Liver (tissue), 9 donors: ENCODE results near the gene FREM1. TPM values are rescaled to one million over a fixed set of nuclear protein-coding genes. Genes with fewer than 3 reads are reported as not detected.

Experiments
- DNase-seq: peaks from one replicate; pipeline ENCODE4 v3.0.0-alpha.2; 2017; ENCODE audit warnings: low spot score
- H3K27ac ChIP-seq, 2 donors: one replicate each; pipeline ENCODE4 v1.7.0; 2013; ENCODE audit warnings: inconsistent platforms in 2 of 2, low read length in 2 of 2, control low read depth in 1 of 2, low read depth in 1 of 2, mild to moderate bottlenecking in 1 of 2
- H3K27me3 ChIP-seq, 4 donors: one replicate each; pipeline versions ENCODE4 v1.6.1 to v1.7.0; 2013; ENCODE audit warnings: low read length in 3 of 4, inconsistent platforms in 1 of 4, mild to moderate bottlenecking in 1 of 4, moderate library complexity in 1 of 4; ENCODE audit not compliant: control insufficient read depth in 4 of 4, insufficient read depth in 4 of 4
- H3K36me3 ChIP-seq, 4 donors: one replicate each; pipeline versions ENCODE4 v1.6.1 to v1.7.0; 2013; ENCODE audit warnings: low read length in 3 of 4, mild to moderate bottlenecking in 3 of 4, low read depth in 1 of 4, moderate library complexity in 1 of 4; ENCODE audit not compliant: control insufficient read depth in 4 of 4, insufficient read depth in 3 of 4
- H3K4me1 ChIP-seq, 4 donors: one replicate each; pipeline versions ENCODE4 v1.6.1 to v1.7.0; 2013; ENCODE audit warnings: low read length in 3 of 4, mild to moderate bottlenecking in 3 of 4, moderate library complexity in 1 of 4; ENCODE audit not compliant: control insufficient read depth in 4 of 4, insufficient read depth in 4 of 4
- H3K4me3 ChIP-seq, 3 donors: one replicate each; pipeline versions ENCODE4 v1.6.1 to v1.7.0; 2013; ENCODE audit warnings: low read length in 3 of 3, control low read depth in 1 of 3, low read depth in 1 of 3, mild to moderate bottlenecking in 1 of 3
- H3K9ac ChIP-seq, 2 donors: one replicate each; pipeline ENCODE4 v1.7.0; 2013; ENCODE audit warnings: low read length in 2 of 2, mild to moderate bottlenecking in 2 of 2, moderate library complexity in 2 of 2, control low read depth in 1 of 2, low read depth in 1 of 2
- H3K9me3 ChIP-seq, 4 donors: one replicate each; pipeline versions ENCODE4 v1.6.1 to v1.7.0; 2013; ENCODE audit warnings: low read length in 3 of 4; ENCODE audit not compliant: control insufficient read depth in 4 of 4
- EGR1 ChIP-seq, 2 donors: IDR thresholded peaks; 2 replicates each; pipeline ENCODE4 v1.6.1; 2016 to 2018; ENCODE audit warnings: antibody characterized with exemption in 2 of 2, low read depth in 2 of 2
- FOXA1 ChIP-seq: IDR thresholded peaks from 2 replicates; pipeline ENCODE4 v1.6.1; 2016; ENCODE audit warnings: antibody characterized with exemption
- FOXA2 ChIP-seq: IDR thresholded peaks from 2 replicates; pipeline ENCODE4 v1.6.1; 2016; ENCODE audit warnings: antibody characterized with exemption
- GABPA ChIP-seq, 2 donors: IDR thresholded peaks in 1 of 2; conservative IDR thresholded peaks in 1 of 2; 2 replicates each; pipeline ENCODE4 v1.6.1; 2016; ENCODE audit warnings: antibody characterized with exemption in 2 of 2, mild to moderate bottlenecking in 1 of 2, moderate library complexity in 1 of 2
- HNF4A ChIP-seq, 2 donors: conservative IDR thresholded peaks; 2 replicates each; pipeline ENCODE4 v1.6.1; 2016; ENCODE audit warnings: antibody characterized with exemption in 2 of 2, mild to moderate bottlenecking in 2 of 2
- HNF4G ChIP-seq: IDR thresholded peaks from 2 replicates; pipeline ENCODE4 v1.6.1; 2016; ENCODE audit warnings: antibody characterized with exemption
- JUND ChIP-seq, 2 donors: IDR thresholded peaks; 2 replicates each; pipeline ENCODE4 v1.6.1; 2016; ENCODE audit warnings: antibody characterized with exemption in 2 of 2
- NR2F2 ChIP-seq: IDR thresholded peaks from 2 replicates; pipeline ENCODE4 v1.6.1; 2016; ENCODE audit warnings: antibody characterized with exemption
- RAD21 ChIP-seq, 2 donors: IDR thresholded peaks; 2 replicates each; pipeline ENCODE4 v1.6.1; 2016; ENCODE audit warnings: antibody characterized with exemption in 2 of 2, mild to moderate bottlenecking in 2 of 2
- RXRA ChIP-seq, 2 donors: IDR thresholded peaks; 2 replicates each; pipeline ENCODE4 v1.6.1; 2017 to 2018; ENCODE audit warnings: antibody characterized with exemption in 2 of 2, mild to moderate bottlenecking in 1 of 2
- SP1 ChIP-seq: IDR thresholded peaks from 2 replicates; pipeline ENCODE4 v1.6.1; 2018; ENCODE audit warnings: antibody characterized with exemption, mild to moderate bottlenecking
- TAF1 ChIP-seq: conservative IDR thresholded peaks from 2 replicates; pipeline ENCODE4 v1.6.1; 2016; ENCODE audit warnings: antibody characterized with exemption, mild to moderate bottlenecking
- YY1 ChIP-seq: IDR thresholded peaks from 2 replicates; pipeline ENCODE4 v1.6.1; 2016; ENCODE audit warnings: antibody characterized with exemption, mild to moderate bottlenecking
- WGBS: extraction: QIAGEN DNeasy Blood & Tissue Kit; methylation state at CpG from one replicate; pipeline ENCODE4 v1.1.7; 2013; 5-methylcytosine and 5-hydroxymethylcytosine counted together
- polyA plus RNA-seq, 2 donors: library from polyadenylated mRNA; stranded (reverse) in 1 of 2; unstranded in 1 of 2; fragments of 200-250 nt in 1 of 2; fragments of >200 nt in 1 of 2; fragmentation: Nextera tagmentation in 1 of 2; extraction: Ambion mirVana in 1 of 2; gene quantifications; one replicate each; pipeline versions ENCODE4 v1.2.1 to v1.2.3, GENCODE V29; 2013 to 2015
- total RNA-seq, 2 donors: library from RNA; depleted of rRNA; stranded (reverse); fragments of >200 nt; gene quantifications; one replicate each; pipeline ENCODE4 v1.2.3, GENCODE V29; 2014
- TF ChIP-seq, protein P1 (sequence below): IDR thresholded peaks from 2 replicates; pipeline ENCODE4 v1.6.1; 2016; ENCODE audit warnings: antibody characterized with exemption
- TF ChIP-seq, protein P2 (sequence below): IDR thresholded peaks from 2 replicates; pipeline ENCODE4 v1.6.1; 2016; ENCODE audit warnings: antibody characterized with exemption, mild to moderate bottlenecking
- TF ChIP-seq, protein P3 (sequence below): IDR thresholded peaks from 2 replicates; pipeline ENCODE4 v1.6.1; 2016; ENCODE audit warnings: antibody characterized with exemption
- TF ChIP-seq, protein P4 (sequence below): IDR thresholded peaks from 2 replicates; pipeline ENCODE4 v1.6.1; 2016; ENCODE audit warnings: antibody characterized with exemption
- TF ChIP-seq, protein P5 (sequence below): fragments of 150-350 bp; IDR thresholded peaks from 2 replicates; pipeline ENCODE4 v1.5.1; 2017; ENCODE audit warnings: improper control_type of control experiment, low read depth, low read length; ENCODE audit not compliant: missing input control
- donor health status: healthy.
- donor health status: healthy.
- donor health status: healthy.
- donor health status: healthy.
- donor health status: healthy.

The FREM1 gene
- total and polyA plus RNA-seq, 4 donors = 0.39 to 4.7 (median 1.1) TPM

DNA sequence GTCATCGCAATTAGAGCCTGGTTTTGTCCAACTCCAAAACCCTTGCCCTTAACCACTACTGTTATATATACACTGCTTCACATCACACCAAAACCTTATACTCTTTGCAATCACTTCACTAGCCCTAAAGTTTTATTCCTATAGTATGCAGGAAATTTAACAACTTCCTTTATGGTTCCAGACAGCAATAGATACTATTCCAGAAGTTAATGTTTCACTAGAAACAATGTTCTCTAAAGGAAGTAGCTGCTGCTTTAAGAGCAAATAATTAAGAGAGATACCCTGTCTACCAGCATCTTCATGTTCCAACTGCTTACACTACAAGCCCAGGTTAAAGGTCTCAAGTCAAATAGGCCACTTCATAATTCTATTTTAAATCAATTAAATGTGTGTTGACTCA lies 22.0 kb downstream of the FREM1 start (continued):
- no peak for TF ChIP-seq SP1
- TF ChIP-seq NR2F2 = no peak
- TF ChIP-seq YY1 = no peak
- TF ChIP-seq FOXA2 = no peak
- no peak for TF ChIP-seq EGR1 (IDR thresholded peaks at IDR 0.05; ENCODE audit: low read depth in 2 of 2)
- TF ChIP-seq, protein P1, sequence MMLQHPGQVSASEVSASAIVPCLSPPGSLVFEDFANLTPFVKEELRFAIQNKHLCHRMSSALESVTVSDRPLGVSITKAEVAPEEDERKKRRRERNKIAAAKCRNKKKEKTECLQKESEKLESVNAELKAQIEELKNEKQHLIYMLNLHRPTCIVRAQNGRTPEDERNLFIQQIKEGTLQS = no peak
- TF ChIP-seq TAF1 = no peak
- TF ChIP-seq RAD21 (IDR thresholded peaks at IDR 0.05) = no peak
- TF ChIP-seq RXRA (IDR thresholded peaks at IDR 0.05) = no peak

DNA sequence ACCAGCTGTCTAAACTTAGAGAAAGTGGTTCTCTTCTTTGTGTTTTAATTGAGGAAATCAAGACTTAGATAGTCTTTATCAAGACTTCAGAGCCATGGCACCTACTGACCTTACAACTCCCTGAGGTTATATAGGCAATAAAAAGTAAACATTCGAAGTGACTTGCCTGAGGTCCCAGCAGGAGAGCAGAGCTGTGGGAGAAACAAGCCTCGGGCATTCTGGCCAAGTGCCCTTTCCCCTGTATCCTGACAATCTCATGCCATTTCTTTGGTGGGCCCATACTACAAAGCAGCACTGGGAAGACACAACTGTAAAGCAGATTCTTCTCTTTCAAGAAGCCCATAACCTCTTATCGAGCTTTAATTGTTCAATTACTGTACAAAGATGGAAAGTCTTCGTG lies 23.1 kb downstream of the FREM1 start:
- no peak overlapping the region for H3K9ac ChIP-seq
- H3K36me3 ChIP-seq = no peaks in the 10 kb centered on the region
- H3K27ac ChIP-seq = no peak overlapping the region
- no peaks in the 10 kb centered on the region for H3K9me3 ChIP-seq
- peaks cover 0 to 4% (median 1%) of the 10 kb centered on the region in 4 donors for H3K4me1 ChIP-seq
- no peak for TF ChIP-seq RAD21 (IDR thresholded peaks at IDR 0.05)
- TF ChIP-seq, protein P2, sequence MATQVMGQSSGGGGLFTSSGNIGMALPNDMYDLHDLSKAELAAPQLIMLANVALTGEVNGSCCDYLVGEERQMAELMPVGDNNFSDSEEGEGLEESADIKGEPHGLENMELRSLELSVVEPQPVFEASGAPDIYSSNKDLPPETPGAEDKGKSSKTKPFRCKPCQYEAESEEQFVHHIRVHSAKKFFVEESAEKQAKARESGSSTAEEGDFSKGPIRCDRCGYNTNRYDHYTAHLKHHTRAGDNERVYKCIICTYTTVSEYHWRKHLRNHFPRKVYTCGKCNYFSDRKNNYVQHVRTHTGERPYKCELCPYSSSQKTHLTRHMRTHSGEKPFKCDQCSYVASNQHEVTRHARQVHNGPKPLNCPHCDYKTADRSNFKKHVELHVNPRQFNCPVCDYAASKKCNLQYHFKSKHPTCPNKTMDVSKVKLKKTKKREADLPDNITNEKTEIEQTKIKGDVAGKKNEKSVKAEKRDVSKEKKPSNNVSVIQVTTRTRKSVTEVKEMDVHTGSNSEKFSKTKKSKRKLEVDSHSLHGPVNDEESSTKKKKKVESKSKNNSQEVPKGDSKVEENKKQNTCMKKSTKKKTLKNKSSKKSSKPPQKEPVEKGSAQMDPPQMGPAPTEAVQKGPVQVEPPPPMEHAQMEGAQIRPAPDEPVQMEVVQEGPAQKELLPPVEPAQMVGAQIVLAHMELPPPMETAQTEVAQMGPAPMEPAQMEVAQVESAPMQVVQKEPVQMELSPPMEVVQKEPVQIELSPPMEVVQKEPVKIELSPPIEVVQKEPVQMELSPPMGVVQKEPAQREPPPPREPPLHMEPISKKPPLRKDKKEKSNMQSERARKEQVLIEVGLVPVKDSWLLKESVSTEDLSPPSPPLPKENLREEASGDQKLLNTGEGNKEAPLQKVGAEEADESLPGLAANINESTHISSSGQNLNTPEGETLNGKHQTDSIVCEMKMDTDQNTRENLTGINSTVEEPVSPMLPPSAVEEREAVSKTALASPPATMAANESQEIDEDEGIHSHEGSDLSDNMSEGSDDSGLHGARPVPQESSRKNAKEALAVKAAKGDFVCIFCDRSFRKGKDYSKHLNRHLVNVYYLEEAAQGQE = no peak
- no peak for TF ChIP-seq FOXA2
- TF ChIP-seq SP1 = no peak
- no peak for TF ChIP-seq HNF4G
- no peak for TF ChIP-seq YY1
- no peak for TF ChIP-seq GABPA (IDR thresholded peaks at IDR 0.05 in 1 of 2, conservative IDR thresholded peaks at IDR 0.05 in 1 of 2)
- TF ChIP-seq HNF4A (conservative IDR thresholded peaks at IDR 0.05) = no peak
- no peak for TF ChIP-seq JUND (IDR thresholded peaks at IDR 0.05)
- TF ChIP-seq TAF1 = no peak
- TF ChIP-seq EGR1 (IDR thresholded peaks at IDR 0.05; ENCODE audit: low read depth in 2 of 2) = no peak
- no peak for TF ChIP-seq NR2F2
- TF ChIP-seq RXRA (IDR thresholded peaks at IDR 0.05) = no peak
- TF ChIP-seq, protein P1 = no peak
- TF ChIP-seq FOXA1 = no peak
- TF ChIP-seq, protein P3, sequence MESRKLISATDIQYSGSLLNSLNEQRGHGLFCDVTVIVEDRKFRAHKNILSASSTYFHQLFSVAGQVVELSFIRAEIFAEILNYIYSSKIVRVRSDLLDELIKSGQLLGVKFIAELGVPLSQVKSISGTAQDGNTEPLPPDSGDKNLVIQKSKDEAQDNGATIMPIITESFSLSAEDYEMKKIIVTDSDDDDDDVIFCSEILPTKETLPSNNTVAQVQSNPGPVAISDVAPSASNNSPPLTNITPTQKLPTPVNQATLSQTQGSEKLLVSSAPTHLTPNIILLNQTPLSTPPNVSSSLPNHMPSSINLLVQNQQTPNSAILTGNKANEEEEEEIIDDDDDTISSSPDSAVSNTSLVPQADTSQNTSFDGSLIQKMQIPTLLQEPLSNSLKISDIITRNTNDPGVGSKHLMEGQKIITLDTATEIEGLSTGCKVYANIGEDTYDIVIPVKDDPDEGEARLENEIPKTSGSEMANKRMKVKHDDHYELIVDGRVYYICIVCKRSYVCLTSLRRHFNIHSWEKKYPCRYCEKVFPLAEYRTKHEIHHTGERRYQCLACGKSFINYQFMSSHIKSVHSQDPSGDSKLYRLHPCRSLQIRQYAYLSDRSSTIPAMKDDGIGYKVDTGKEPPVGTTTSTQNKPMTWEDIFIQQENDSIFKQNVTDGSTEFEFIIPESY = no peak
- TF ChIP-seq, protein P4, sequence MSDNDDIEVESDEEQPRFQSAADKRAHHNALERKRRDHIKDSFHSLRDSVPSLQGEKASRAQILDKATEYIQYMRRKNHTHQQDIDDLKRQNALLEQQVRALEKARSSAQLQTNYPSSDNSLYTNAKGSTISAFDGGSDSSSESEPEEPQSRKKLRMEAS = no peak
- TF ChIP-seq, protein P5, sequence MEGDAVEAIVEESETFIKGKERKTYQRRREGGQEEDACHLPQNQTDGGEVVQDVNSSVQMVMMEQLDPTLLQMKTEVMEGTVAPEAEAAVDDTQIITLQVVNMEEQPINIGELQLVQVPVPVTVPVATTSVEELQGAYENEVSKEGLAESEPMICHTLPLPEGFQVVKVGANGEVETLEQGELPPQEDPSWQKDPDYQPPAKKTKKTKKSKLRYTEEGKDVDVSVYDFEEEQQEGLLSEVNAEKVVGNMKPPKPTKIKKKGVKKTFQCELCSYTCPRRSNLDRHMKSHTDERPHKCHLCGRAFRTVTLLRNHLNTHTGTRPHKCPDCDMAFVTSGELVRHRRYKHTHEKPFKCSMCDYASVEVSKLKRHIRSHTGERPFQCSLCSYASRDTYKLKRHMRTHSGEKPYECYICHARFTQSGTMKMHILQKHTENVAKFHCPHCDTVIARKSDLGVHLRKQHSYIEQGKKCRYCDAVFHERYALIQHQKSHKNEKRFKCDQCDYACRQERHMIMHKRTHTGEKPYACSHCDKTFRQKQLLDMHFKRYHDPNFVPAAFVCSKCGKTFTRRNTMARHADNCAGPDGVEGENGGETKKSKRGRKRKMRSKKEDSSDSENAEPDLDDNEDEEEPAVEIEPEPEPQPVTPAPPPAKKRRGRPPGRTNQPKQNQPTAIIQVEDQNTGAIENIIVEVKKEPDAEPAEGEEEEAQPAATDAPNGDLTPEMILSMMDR = no peak
- no peak overlapping the region for H3K4me3 ChIP-seq
- no peak for DNase-seq
- WGBS = 51% methylated on average over 4 of the region's 4 CpGs
- H3K27me3 ChIP-seq = no peaks in the 10 kb centered on the region
